Measurements from ENCODE around the gene PDE4D.

- no peak for TF ChIP-seq CTCF (optimal IDR thresholded peaks at IDR 0.05 in 1 of 3, IDR thresholded peaks at IDR 0.05 in 1 of 3, conservative IDR thresholded peaks at IDR 0.05 in 1 of 3; ENCODE audit: extremely low read depth in 1 of 3, insufficient read depth in 2 of 3, low read length in 3 of 3)
- TF ChIP-seq EZH2 (IDR thresholded peaks at IDR 0.05; ENCODE audit: low read length): peak; percentile 98
These were observed at the start of gene PDE4D for GRCh38 chr5:59893429-59894227.
